Measurements from ENCODE around the gene ATG4D.
A peak's percentile ranks its signal among the peaks of the same experiment; 100 is the strongest.
"Not testable (repeated sequence)": the region's sequence is repeated elsewhere in the genome, so short reads cannot be mapped to it uniquely, and the experiment has no call there.

Gene ATG4D

GRCh38 chr19:10520652-10521318, 22.9 kb upstream of the ATG4D start:
- no peak for DNase-seq

GRCh38 chr19:10521461-10522171, 22.1 kb upstream of the ATG4D start:
- no peak for DNase-seq

GRCh38 chr19:10523135-10523636, 20.5 kb upstream of the ATG4D start:
- DNase-seq: peak; percentile 25 to 66

- DNase-seq: no peak
Measured at GRCh38 chr19:10525636-10526035, 18.1 kb upstream of the ATG4D start.

GRCh38 chr19:10526887-10527286, 16.8 kb upstream of the ATG4D start:
- DNase-seq: not testable (repeated sequence)

GRCh38 chr19:10532457-10532856, 11.2 kb upstream of the ATG4D start:
- no peak for DNase-seq

- DNase-seq: no peak
Measured at GRCh38 chr19:10533646-10534386, 9.9 kb upstream of the ATG4D start.

- DNase-seq: no peak
Measured at GRCh38 chr19:10535613-10536012, 8.1 kb upstream of the ATG4D start.

GRCh38 chr19:10537668-10538067, 6.0 kb upstream of the ATG4D start:
- no peak for DNase-seq

- DNase-seq: no peak
Measured at GRCh38 chr19:10538204-10538983, 5.3 kb upstream of the ATG4D start.

GRCh38 chr19:10539016-10539415, 4.7 kb upstream of the ATG4D start:
- DNase-seq: not testable (repeated sequence)

- DNase-seq: no peak
Measured at GRCh38 chr19:10543059-10543419, 665 bp upstream of the ATG4D start.

GRCh38 chr19:10544242-10544752, 593 bp downstream of the ATG4D start:
- peak in 1 of 2 donors; percentile 30 for DNase-seq

- DNase-seq: peak in 1 of 2 donors; percentile 25
Measured at GRCh38 chr19:10544753-10545251, 1.1 kb downstream of the ATG4D start.

- no peak for DNase-seq
Measured at GRCh38 chr19:10546817-10547216, 3.1 kb downstream of the ATG4D start.

- no peak for DNase-seq
Measured at GRCh38 chr19:10548746-10549276, 5.1 kb downstream of the ATG4D start.

GRCh38 chr19:10549733-10550132, 6.0 kb downstream of the ATG4D start:
- no peak for DNase-seq

GRCh38 chr19:10550336-10550735, 6.6 kb downstream of the ATG4D start:
- DNase-seq: no peak

GRCh38 chr19:10551006-10551405, 7.3 kb downstream of the ATG4D start:
- DNase-seq: not testable (repeated sequence)

- DNase-seq: peak; percentile 61 to 62
Measured at GRCh38 chr19:10551698-10552301, 8.1 kb downstream of the ATG4D start.

- DNase-seq: peak in 1 of 2 donors; percentile 19
Measured at GRCh38 chr19:10552510-10553053, 8.9 kb downstream of the ATG4D start.

Data from CD4-positive, alpha-beta T cell treated with Interleukin-4 for 1 hour (primary cell).